ENCODE data around the gene NDST3. TPM values are rescaled to one million over a fixed set of nuclear protein-coding genes. Genes with fewer than 3 reads are reported as not detected.

Gene NDST3
- total and polyA plus RNA-seq, 2 of the 13 experiments (the other 11 are each of a cell fraction or from before 2014, with no cell fraction given) = not detected

- TF ChIP-seq KAT2B (IDR thresholded peaks at IDR 0.05; ENCODE audit: borderline replicate concordance, low read depth, low read length) (no peak), HDAC2 (CRISPR knock-in tag; IDR thresholded peaks at IDR 0.05) (peak; percentile 47; the same call in 1 of the 2 replicates), ZNF724P (CRISPR knock-in tag; IDR thresholded peaks at IDR 0.05; ENCODE audit: borderline replicate concordance) (0 out of 2 replicates have a peak, but pooled peaks have one; percentile 24), ARNT (IDR thresholded peaks at IDR 0.05) (no peak), TMF1 (CRISPR knock-in tag; IDR thresholded peaks at IDR 0.05; ENCODE audit: low read depth) (0 out of 2 replicates have a peak, but pooled peaks have one; percentile 10), HNRNPH1 (optimal IDR thresholded peaks at IDR 0.05; ENCODE audit: low read depth, low read length) (no peak), ZNF253 (CRISPR knock-in tag; IDR thresholded peaks at IDR 0.05; ENCODE audit: borderline replicate concordance) (no peak), ZNF556 (CRISPR knock-in tag; IDR thresholded peaks at IDR 0.05; ENCODE audit: borderline replicate concordance) (peak; percentile 51; the same call in 1 of the 2 replicates), NFKB2 (CRISPR knock-in tag; IDR thresholded peaks at IDR 0.05; ENCODE audit: borderline replicate concordance) (peak; percentile 85; the same call in 1 of the 2 replicates), PCBP1 (IDR thresholded peaks at IDR 0.05; ENCODE audit: borderline replicate concordance, low read depth, low read length) (no peak), ZSCAN20 (CRISPR knock-in tag; IDR thresholded peaks at IDR 0.05; ENCODE audit: borderline replicate concordance) (0 out of 2 replicates have a peak, but pooled peaks have one; percentile 74), ZBTB37 (CRISPR knock-in tag; IDR thresholded peaks at IDR 0.05) (peak; percentile 65; the same call in 1 of the 2 replicates), PAX8 (CRISPR knock-in tag; IDR thresholded peaks at IDR 0.05; ENCODE audit: borderline replicate concordance) (peak; percentile 28; the same call in 1 of the 2 replicates), AHR (CRISPR knock-in tag; IDR thresholded peaks at IDR 0.05) (peak; percentile 73), MAFG (CRISPR knock-in tag; IDR thresholded peaks at IDR 0.05) (no peak), GATA4 (IDR thresholded peaks at IDR 0.05; ENCODE audit: borderline replicate concordance, low read depth) (peak; percentile 40; the same call in 1 of the 2 replicates), ZEB1 (IDR thresholded peaks at IDR 0.05; ENCODE audit: insufficient replicate concordance, low read depth) (no peak), DNMT3B (CRISPR knock-in tag; conservative IDR thresholded peaks at IDR 0.05) (peak; percentile 96), TAF1 (CRISPR knock-in tag; IDR thresholded peaks at IDR 0.05) (peak; percentile 98), POLR2G (IDR thresholded peaks at IDR 0.05; ENCODE audit: low read depth, low read length) (peak; percentile 99), NCOA2 (CRISPR knock-in tag; IDR thresholded peaks at IDR 0.05) (peak; percentile 61; the same call in 1 of the 2 replicates), ZNF775 (CRISPR knock-in tag; IDR thresholded peaks at IDR 0.05; ENCODE audit: borderline replicate concordance) (peak; percentile 68; the same call in 1 of the 2 replicates), ZFP1 (CRISPR knock-in tag; IDR thresholded peaks at IDR 0.05) (peak; percentile 82), SETDB1 (CRISPR knock-in tag; IDR thresholded peaks at IDR 0.05; ENCODE audit: borderline replicate concordance) (no peak)
- TF ChIP-seq, protein P1, sequence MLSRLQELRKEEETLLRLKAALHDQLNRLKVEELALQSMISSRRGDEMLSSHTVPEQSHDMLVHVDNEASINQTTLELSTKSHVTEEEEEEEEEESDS (CRISPR knock-in tag; IDR thresholded peaks at IDR 0.05; ENCODE audit: borderline replicate concordance) = 0 out of 2 replicates have a peak, but pooled peaks have one; percentile 23
- TF ChIP-seq, protein P2, sequence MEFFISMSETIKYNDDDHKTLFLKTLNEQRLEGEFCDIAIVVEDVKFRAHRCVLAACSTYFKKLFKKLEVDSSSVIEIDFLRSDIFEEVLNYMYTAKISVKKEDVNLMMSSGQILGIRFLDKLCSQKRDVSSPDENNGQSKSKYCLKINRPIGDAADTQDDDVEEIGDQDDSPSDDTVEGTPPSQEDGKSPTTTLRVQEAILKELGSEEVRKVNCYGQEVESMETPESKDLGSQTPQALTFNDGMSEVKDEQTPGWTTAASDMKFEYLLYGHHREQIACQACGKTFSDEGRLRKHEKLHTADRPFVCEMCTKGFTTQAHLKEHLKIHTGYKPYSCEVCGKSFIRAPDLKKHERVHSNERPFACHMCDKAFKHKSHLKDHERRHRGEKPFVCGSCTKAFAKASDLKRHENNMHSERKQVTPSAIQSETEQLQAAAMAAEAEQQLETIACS (CRISPR knock-in tag; IDR thresholded peaks at IDR 0.05) = peak; percentile 50; the same call in 1 of the 2 replicates
- TF ChIP-seq, protein P3, sequence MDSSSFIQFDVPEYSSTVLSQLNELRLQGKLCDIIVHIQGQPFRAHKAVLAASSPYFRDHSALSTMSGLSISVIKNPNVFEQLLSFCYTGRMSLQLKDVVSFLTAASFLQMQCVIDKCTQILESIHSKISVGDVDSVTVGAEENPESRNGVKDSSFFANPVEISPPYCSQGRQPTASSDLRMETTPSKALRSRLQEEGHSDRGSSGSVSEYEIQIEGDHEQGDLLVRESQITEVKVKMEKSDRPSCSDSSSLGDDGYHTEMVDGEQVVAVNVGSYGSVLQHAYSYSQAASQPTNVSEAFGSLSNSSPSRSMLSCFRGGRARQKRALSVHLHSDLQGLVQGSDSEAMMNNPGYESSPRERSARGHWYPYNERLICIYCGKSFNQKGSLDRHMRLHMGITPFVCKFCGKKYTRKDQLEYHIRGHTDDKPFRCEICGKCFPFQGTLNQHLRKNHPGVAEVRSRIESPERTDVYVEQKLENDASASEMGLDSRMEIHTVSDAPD (CRISPR knock-in tag; IDR thresholded peaks at IDR 0.05) = no peak
Observed at GRCh38 chr4:118278473-118279274, 244.4 kb downstream of the NDST3 start (continued).
